ENCODE measurements around the gene RRBP1.

- TF ChIP-seq POLR2AphosphoS5 (IDR thresholded peaks at IDR 0.05; ENCODE audit: low read depth) (no peak), CTCF (IDR thresholded peaks at IDR 0.05; ENCODE audit: insufficient read depth, low read length) (no peak), REST (IDR thresholded peaks at IDR 0.05; ENCODE audit: insufficient replicate concordance, low read depth) (no peak)
Measured at GRCh38 chr20:17566345-17566744, 115.7 kb downstream of the RRBP1 start.

Data from HL-60 (cell line).